GM21367 (cell line): ENCODE results near the gene SKOR2.

ENCODE experiments used
- ATAC-seq: cut with Tn5 transposase; IDR thresholded peaks from one replicate; pipeline ENCODE4 v1.9.1; 2021; ENCODE audit not compliant: unreplicated experiment

Gene SKOR2

GRCh38 chr18:47251289-47252120 lies at the start of gene SKOR2:
Gene SKOR2, minus strand, starts transcription at chr18:47251660. Its CDS starts 2,477 bp downstream, at chr18:47249183.
- ATAC-seq = no peak

DNA sequence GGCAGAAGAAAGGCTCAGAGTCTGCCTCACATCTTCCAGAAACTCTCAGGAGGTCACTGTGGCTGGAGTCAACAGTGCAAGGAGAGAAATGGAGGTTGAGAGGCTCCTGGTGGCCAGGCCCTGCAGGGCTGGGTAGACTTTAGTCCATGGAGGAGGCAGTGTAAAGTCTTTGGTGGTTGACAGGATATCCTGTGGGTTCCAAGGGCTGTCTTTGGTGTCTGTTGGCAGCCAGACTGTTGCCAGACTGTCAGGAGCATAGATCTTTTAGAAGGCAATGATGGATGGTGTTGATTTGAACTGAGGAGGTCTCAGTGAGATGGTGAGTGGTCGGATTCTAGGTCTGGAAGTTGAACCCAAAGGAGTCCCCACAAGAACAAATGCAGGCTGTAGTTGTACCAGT lies 45.0 kb upstream of the SKOR2 start:
- ATAC-seq = no peak

DNA sequence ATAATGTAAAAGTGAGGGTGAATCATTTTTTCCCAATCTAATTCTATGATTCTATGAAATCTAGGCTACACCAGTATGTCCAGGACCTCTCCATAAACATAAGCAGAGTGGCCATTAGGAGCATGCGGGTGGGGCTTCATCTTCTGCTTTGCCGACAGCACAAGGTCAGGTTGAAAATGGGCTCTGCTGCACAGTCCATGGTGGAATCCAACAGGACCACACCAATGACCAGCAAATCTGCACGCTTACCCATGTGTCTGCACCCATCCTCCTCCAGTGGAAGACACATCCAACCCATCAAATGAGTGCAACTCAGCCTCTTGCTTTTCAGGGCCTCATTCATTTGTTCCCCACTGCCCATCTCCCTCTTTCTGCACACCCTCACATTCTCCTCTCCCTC lies 43.3 kb upstream of the SKOR2 start:
- no peak for ATAC-seq

DNA sequence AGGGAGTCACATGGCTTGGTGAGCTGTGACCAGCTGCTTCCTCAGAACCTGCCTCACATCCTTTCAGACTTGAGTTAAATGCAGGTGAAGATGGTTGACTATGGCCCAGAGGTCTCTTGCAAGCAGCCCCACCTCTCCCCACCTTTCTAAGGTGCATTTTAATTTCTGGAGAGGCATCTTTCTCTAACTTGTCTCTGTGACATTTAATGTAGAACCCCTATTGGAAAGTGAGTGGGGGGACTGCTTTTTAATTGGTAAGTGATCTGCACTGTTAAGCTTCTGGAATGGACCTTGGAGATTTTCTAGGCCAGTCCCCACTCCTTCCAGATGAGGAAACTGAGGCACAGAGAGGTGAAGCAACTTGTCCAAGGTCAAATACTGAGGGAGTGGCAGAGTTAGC lies 37.3 kb upstream of the SKOR2 start:
- ATAC-seq = no peak

- no peak for ATAC-seq
These were observed 36.6 kb upstream of the SKOR2 start for GRCh38 chr18:47287911-47288585.

DNA sequence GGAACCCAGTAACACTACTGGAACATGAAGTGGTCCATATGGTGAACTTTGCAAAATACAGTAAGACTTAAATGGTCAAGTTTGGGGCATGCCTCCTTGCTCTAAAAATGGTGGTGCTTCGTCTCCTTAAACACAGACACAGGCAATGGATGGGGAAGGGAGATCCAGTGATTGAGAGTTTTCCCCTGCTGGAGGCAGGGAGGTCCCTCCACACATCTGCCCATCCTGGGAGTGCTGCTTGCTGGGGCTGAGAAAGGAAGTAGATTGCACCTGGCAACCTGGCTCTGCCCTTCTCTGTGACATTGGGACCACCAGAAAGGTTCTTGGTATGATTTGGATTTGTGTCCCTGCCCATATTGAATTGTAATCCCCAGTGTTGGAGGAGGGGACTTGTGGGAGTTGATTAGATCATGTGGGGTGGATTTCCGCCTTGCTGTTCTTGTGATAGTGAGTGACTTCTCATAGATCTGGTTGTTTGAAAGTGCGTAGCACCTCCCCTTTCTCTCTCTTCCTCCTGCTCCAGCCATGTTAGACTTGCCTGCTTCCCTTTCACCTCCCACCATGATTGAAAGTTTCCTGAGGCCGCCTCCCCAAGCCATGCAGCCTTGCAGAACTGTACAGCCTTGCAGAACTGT lies 35.4 kb upstream of the SKOR2 start:
- ATAC-seq = no peak

GRCh38 chr18:47285456-47285855 lies 34.0 kb upstream of the SKOR2 start:
- ATAC-seq = no peak

- ATAC-seq = no peak
These were observed 33.4 kb upstream of the SKOR2 start for GRCh38 chr18:47284721-47285395.

DNA sequence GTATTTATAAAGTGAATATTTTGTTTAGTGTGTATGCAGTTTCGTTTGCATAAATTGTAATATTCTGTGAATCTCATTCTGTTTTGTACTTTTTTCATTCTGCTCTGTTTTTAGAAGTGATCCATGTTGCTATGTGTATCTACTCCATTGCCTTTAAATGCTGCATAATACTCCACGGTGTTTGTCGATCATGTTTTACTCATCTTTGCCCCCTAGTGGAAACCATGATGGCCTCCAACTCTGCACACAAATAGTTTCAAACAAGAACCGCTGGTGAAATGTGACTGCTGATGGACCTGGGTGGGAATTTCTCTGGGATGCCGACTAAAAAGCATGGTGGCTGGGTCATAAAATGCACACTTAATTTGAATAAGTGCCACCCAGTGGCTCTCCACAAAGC lies 32.0 kb upstream of the SKOR2 start:
- ATAC-seq = no peak

DNA sequence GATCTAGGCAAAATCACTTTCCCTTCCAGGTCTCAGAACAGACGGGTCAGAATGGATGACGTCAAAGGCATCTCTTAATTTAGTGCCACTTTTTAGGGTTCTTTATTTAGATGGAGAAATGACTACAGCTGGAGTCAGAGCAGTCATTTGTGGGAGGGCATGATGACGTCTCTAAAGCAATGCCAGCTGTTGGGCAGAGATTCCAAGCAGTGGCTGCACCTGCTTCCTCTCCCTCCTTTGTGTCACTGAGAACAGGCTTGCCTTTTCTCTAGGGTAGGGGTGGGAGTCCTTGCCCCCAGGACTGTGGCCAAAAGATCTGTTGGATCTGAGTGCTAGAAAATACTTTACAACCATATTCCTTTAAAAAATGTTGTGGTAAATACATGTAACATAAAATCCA lies 28.7 kb upstream of the SKOR2 start:
- ATAC-seq = no peak

- no peak for ATAC-seq
These were observed 23.5 kb upstream of the SKOR2 start for GRCh38 chr18:47274961-47275360.

- ATAC-seq = no peak
These were observed 13.7 kb upstream of the SKOR2 start for GRCh38 chr18:47265197-47265596.

DNA sequence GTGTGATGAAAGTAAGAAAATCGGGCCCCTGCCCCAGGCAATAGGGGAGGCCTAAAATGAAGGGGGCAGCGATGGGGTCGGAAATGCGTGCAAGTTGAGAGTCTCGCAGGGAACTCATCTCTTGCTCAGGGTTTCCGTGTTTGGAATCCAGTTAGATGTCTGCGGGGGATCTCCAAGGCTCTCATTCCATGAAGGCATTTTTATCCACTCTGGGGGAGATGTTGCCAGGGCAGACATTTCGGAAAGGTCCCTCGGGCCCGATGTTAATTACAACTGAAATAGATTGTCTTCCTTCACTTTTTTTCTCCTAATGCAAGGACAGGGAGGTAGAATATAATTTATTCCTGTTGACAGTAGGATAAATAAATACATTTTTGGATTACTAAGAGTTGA lies 12.8 kb upstream of the SKOR2 start:
- ATAC-seq = no peak

DNA sequence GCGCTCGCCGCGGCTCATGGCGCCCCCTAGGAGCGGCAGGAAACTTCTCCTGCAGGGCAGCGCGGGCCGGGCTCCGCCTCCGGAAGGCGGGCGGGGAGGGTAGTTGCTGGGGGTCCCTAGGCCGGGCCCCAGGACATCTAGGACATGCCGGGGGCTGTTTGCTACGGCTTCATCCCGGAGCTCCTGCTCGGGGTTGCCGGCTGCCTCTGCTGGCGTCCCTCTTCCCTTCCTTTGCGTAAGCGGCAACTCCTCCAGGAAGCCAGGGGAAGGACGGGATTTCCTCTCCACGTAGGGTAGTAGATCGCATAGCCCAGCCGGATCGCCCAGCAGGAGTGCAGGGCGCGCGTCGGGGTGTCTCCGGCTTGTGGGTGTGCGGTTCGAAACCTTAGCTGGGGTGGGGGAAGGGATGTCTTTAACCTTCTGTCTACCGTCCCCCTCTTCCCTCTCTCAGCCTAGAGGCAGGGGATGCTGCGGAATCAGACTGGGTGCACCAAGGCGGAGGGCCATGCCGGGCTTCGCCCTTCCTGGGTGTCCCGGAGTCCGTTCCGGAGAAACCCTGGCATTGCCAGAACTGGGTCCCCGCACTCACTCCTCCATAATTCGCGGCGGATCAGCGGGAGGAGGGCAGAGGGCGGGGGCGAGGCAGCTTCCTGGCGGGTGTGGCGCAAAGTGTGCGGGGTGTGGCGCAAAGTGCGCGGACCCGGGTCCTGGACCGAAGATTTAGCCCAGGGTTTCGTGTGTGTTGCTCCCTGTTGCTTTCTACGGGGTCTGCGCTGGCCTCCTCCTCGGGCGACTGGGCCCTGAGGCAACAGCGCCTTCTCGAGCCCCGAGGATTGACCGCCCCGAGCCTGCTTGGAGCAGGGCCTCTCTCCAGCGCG lies 12.2 kb upstream of the SKOR2 start:
- ATAC-seq = no peak

DNA sequence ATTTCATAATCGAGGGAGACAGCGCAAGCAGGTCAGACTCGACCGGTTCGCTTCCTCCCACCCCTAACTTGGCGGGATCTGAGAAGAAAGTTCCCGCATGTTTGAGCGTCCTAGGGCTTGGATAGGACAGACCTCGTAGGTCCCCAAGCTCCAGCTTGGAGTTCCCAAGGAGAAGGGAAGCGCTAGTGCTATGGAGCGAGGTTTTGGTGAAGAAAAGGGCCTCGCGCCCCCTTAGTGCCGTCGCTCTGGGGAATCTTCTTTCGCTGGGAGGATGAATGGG lies 11.6 kb upstream of the SKOR2 start:
- no peak for ATAC-seq

GRCh38 chr18:47262301-47263149 lies 11.1 kb upstream of the SKOR2 start:
- no peak for ATAC-seq

- ATAC-seq = no peak
These were observed 10.4 kb upstream of the SKOR2 start for GRCh38 chr18:47261902-47262300.

DNA sequence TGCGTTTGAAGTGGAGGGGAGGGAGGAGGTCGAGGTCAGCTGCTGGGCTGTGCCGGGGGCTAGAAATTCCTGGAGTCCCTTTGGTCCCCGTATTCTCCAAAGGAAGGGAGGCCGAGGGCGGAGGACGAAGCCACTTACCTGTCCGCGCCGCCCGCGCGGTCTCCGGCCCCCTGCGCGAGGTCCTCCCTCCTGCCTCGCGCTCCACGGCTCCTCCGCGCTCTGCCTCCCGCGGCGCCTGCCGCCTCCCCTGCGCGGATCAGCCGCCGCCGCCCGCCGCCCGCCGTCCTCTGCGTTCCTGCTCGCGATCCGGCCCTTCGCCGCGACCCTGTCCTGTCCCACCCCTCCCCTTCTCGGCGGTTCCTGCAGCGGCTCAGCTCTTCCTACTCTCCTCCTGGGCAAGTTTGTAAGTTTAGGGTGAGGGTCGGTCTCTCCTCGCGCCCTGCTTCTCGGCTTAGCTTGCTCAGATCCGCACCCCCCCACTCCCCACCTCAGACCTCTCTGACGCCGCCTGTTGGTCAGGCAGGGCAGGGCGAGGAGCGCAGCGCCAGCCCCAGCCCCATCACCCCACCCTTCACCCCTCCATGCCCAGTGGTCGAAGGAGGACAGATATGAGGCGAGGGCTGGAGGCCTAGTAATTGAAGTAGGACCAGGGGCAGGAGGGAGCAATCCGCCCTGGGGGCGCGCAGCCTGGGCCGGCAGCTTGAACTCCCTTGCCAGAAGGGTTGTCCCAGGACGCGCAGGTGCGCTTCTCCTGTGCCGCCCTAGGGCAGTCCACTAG lies 9.7 kb upstream of the SKOR2 start:
- ATAC-seq = no peak
